GM18520 (cell line): Measurements from ENCODE around the gene ZBED1.
"Not testable (repeated sequence)": the region's sequence is repeated elsewhere in the genome, so short reads cannot be mapped to it uniquely, and the experiment has no call there.

Experiments used
- ATAC-seq: cut with Tn5 transposase; IDR thresholded peaks from one replicate; pipeline ENCODE4 v1.9.1; 2021; ENCODE audit not compliant: unreplicated experiment

The ZBED1 gene

GRCh38 chrX:2477313-2477712 is 23.5 kb downstream of the ZBED1 start:
- ATAC-seq, result not testable (repeated sequence)

DNA sequence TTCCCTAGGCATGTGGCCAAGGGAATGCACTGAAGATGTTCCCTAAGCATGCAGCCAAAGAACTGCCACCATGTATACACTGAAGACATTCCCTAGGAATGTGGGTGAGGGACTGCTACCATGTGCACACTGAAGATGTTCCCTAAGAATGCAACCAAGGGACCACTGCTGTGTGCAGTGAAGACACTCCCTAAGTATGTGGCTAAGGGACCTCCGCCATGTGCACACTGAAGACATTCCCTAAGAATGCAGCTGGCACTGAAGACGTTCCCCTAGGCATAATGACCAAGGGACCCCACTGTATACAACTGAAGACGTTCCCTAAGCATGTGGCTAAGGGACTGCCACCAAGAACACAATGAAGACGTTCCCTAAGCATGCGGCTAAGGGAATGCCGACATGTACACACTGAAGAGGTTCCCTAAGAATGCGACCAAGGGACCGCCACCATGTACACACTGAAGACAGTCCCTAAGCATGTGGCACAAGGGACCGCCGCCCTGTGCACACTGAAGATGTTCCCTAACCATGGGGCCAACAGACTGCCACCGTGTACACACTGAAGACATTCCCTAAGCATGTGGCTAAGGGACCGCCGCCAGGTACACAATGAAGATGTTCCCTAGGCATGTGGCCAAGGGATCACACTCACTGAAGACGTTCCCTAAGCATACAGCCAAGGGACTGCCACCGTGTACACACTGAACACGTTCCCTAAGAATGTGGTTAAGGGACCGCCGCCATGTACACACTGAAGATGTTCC is 25.6 kb downstream of the ZBED1 start:
- ATAC-seq, result no peak

- no peak for ATAC-seq
Measured at GRCh38 chrX:2474280-2474962, 26.4 kb downstream of the ZBED1 start.

DNA sequence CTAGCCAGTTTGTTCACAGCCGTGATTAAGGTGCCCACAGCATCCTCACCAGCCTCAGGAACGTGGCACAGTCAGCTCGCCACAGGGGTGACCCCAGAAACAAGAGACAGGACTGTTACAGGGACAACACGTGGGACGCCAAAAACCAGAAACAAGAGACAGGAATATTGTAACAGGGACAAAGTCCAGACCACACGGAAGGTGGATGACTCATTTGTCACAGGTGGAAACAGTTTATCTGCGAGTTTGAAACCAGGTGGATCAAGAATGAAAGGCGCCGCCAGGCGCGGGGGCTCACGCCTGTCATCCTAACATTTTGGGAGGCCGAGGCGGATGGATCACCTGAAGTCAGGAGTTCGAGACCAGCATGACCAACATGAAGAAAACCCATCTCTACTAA is 27.7 kb downstream of the ZBED1 start:
- ATAC-seq, result not testable (repeated sequence)

DNA sequence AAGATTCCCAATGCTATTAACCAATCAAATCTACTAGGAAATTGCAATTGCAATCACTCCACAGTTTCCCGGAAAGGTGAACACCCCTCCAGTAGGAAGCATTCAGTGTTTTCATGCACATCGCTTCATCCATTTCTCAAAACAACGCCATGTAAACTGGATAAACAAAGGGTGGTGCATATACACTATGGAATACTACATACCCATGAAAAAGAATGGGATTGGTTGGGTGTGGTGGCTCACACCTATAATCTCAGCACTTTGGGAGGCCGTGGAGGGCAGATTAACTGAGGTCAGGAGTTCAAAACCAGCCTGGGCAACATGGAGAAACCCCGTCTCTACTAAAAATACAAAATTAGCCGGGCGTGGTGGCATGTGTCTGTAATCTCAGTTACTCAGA is 29.1 kb downstream of the ZBED1 start:
- no peak for ATAC-seq

GRCh38 chrX:2471126-2471525 is 29.6 kb downstream of the ZBED1 start:
- ATAC-seq, result not testable (repeated sequence)

- ATAC-seq, result not testable (repeated sequence)
Measured at GRCh38 chrX:2469852-2470251, 30.9 kb downstream of the ZBED1 start.

- ATAC-seq, result no peak
Measured at GRCh38 chrX:2469196-2469685, 31.5 kb downstream of the ZBED1 start.

GRCh38 chrX:2468261-2469195 is 32.2 kb downstream of the ZBED1 start:
- ATAC-seq, result no peak

DNA sequence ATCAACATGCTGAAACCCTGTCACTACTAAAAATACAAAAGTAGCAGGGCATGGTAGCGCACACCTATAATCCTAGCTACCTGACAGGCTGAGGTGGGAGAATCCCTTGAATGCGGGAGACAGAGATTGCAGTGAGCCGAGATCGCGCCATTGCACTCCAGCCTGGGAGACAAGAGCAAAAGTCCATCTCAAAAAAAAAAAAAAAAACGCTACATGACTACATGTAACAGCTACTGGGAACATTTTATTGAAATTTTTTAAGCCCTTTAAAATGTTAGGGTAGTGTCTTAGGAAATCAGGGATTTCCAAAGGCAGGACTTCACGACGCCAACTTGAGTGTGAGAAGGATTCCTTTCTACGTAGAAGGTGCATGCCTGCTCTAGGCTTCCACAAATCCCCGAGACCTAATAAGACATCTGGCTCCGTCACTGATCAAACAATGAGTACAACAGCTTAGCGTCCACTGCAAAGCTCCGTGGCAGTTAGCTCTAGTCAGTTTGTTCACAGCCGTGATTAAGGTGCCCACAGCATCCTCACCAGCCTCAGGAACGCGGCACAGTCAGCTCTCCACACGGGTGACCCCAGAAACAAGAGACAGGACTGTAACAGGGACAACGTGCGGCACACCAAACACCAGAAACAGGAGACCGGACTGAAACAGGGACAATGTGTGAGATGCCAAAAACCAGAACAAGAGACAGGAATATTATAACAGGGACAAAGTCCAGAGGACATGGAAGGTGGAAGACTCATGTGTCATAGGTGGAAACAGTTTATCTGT is 33.7 kb downstream of the ZBED1 start:
- no peak for ATAC-seq

DNA sequence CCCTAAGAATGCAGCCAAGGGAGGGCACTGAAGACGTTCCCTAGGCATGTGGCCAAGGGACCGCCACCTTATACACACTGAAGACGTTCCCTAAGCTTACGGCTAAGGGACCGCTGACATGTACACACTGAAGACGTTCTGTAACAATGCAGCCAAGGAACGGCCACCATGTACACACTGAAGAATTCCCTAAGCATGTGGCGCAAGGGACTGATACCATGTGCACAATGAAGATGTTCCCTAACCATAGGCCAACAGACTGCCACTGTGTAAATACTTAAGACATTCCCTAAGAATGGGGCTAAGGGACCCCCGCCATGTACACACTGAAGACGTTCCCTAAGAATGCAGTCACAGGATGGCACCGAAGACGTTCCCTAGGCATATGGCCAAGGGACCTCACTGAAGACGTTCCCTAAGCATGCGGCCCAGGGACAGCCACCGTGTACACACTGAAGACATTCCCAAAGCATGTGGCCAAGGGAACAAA is 36.1 kb downstream of the ZBED1 start:
- ATAC-seq, result no peak

DNA sequence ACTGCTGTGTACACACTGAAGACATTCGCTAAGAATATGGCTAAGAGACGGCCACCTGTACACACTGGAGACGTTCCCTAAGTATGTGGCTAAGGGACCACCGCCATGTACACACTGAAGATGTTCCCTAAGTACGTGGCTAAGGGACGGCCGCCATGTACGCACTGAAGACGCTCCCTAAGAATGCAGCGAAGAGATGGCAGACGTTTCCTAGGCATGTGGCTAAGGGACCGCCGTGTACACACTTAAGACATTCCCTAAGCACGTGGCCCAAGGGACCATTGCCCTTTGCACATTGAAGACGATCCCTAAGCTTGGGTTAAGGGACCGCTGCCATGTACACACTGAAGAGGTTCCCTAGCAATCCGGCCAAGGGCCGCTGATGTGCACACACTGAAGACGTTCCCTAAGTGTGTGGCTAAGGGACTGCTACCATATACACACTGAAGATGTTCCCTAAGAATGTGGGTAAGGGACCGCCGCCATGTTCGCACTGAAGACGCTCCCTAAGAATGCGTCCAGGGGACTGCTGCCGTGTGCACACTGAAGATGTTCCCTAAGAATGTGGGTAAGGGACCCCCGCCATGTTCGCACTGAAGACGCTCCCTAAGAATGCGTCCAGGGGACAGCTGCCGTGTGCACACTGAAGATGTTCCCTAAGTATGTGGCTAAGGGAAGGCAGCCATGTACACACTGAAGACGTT is 36.7 kb downstream of the ZBED1 start:
- no peak for ATAC-seq

DNA sequence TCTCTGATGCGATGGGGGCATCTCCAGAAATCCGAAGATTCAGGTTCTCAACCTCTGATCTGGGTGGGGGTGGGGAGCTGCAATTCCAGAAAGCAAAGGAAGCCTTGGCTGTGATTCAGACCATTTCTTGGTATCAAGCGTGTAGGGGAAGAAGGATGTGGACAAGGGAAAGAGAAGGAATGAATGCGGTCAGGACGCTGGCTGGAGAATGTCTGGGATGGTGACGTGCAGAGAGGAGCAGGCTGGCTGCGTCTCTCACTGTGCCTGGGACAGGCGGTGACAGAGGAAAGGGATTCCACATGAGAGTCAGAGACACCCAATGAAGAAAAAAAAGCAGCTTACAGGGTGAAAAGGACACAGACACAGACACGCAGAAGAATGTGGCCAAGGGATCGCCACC is 37.3 kb downstream of the ZBED1 start:
- not testable (repeated sequence) for ATAC-seq

- no peak for ATAC-seq
Measured at GRCh38 chrX:2462780-2463179, 38.0 kb downstream of the ZBED1 start.

- ATAC-seq, result no peak
Measured at GRCh38 chrX:2462074-2462473, 38.7 kb downstream of the ZBED1 start.

GRCh38 chrX:2461711-2462016 is 39.1 kb downstream of the ZBED1 start:
- ATAC-seq, result no peak

DNA sequence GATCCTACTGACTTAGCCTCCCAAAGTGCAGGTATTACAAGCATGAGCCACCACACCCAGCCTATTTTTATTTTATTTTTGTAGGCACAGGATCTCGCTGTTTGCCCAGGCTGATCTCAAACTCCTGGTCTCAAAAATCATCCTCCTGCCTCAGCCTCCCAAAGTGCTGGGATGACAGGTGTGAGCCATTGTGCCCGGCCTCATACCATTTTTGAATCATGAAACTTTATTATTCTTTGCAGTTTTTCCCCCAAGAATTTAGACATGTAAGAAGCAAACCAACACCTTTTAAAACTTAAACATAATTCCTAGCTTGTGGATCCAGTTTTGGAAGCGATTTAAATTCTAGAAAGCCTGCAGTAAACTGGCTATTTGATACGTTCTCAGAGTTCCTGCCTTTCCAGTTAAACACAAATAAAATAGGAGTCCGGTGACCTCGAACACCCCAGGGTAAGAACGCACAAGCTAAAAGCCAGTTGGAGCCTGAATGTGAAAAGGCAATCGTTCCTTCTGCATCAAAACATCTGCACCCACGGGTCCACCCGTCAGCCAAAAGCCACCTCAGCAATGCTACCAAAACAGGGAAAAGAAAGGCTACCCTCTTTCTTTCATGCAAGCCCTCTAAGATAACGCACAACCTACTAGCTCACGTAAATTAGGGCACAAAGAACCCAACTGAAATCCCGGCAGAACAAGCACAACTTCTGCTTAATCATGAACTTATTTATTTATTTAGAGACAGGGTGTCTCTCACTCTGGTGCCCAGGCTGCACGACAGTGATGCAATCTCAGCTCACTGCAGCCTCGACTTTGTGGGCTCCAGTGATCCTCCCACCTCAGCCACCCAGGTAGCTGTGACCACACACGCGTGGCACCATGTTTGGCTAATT is 39.7 kb downstream of the ZBED1 start:
- ATAC-seq, result not testable (repeated sequence)

DNA sequence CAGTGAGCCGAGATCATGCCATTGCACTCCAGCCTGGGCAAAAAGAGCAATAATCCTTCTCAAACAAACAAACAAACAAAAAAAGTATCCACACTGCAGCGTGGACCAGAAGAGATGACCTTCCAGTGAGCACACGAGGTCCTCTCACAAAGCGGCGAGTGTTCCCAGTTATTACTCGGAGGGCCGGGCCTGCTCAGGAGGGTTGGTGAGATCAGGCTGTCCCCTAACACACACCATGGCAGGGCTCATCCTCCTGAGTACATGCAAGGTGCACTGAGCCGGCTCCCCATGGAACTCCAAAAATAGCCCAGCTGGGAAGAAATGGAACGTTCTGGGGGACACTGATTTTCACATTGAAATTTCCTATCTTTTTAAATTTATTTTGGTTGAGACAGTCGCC is 40.7 kb downstream of the ZBED1 start:
- ATAC-seq, result not testable (repeated sequence)

- no peak for ATAC-seq
Measured at GRCh38 chrX:2458309-2458708, 42.5 kb downstream of the ZBED1 start.
